ENCODE measurements around the gene FGD4.

GRCh38 chr12:32490801-32491200, 91.4 kb downstream of the FGD4 start:
- no peak for TF ChIP-seq CTCF (conservative IDR thresholded peaks at IDR 0.05; ENCODE audit: low read length)
- TF ChIP-seq EZH2phosphoT487 (IDR thresholded peaks at IDR 0.05; ENCODE audit: borderline replicate concordance) = no peak
